Stimulated activated CD8-positive, alpha-beta memory T cell treated with anti-CD3 and anti-CD28 coated beads, Interleukin-15, amount 100 ng/mL, for 1 hour (primary cell): ENCODE data around the gene AATK.
"Not testable (repeated sequence)": the region's sequence is repeated elsewhere in the genome, so short reads cannot be mapped to it uniquely, and the experiment has no call there.

Experiments used
- DNase-seq: peaks from one replicate; pipeline ENCODE4 v3.0.0-alpha.2; 2020; ENCODE audit warnings: low read depth

AATK gene

GRCh38 chr17:81161536-81161935, 4.5 kb downstream of the AATK start:
- no peak for DNase-seq

GRCh38 chr17:81160747-81161453, 5.1 kb downstream of the AATK start:
- no peak for DNase-seq

- DNase-seq = no peak
Measured at GRCh38 chr17:81160306-81160705, 5.7 kb downstream of the AATK start.

GRCh38 chr17:81159611-81160265, 6.3 kb downstream of the AATK start:
- no peak for DNase-seq

GRCh38 chr17:81158688-81159590, 7.1 kb downstream of the AATK start:
- DNase-seq = no peak

GRCh38 chr17:81157848-81158687, 8.0 kb downstream of the AATK start:
- no peak for DNase-seq

GRCh38 chr17:81156866-81157805, 8.9 kb downstream of the AATK start:
- DNase-seq = no peak

- DNase-seq = no peak
Measured at GRCh38 chr17:81154961-81155360, 11.1 kb downstream of the AATK start.

GRCh38 chr17:81154016-81154415, 12.0 kb downstream of the AATK start:
- not testable (repeated sequence) for DNase-seq

- DNase-seq = no peak
Measured at GRCh38 chr17:81153340-81153803, 12.6 kb downstream of the AATK start.

- DNase-seq = no peak
Measured at GRCh38 chr17:81152288-81152828, 13.7 kb downstream of the AATK start.

GRCh38 chr17:81151278-81151677, 14.7 kb downstream of the AATK start:
- no peak for DNase-seq

GRCh38 chr17:81150377-81151077, 15.5 kb downstream of the AATK start:
- no peak for DNase-seq

GRCh38 chr17:81148986-81149533, 17.0 kb downstream of the AATK start:
- DNase-seq = no peak

GRCh38 chr17:81148571-81148970, 17.4 kb downstream of the AATK start:
- no peak for DNase-seq

GRCh38 chr17:81147701-81148100, 18.3 kb downstream of the AATK start:
- no peak for DNase-seq

GRCh38 chr17:81146208-81146607, 19.8 kb downstream of the AATK start:
- DNase-seq = not testable (repeated sequence)

- DNase-seq = no peak
Measured at GRCh38 chr17:81144423-81144781, 21.6 kb downstream of the AATK start.

- DNase-seq = no peak
Measured at GRCh38 chr17:81143717-81144422, 22.2 kb downstream of the AATK start.
